OCI-LY1 (cell line): Measurements from ENCODE around the gene ZNF346.

ENCODE experiments used
- H2AFZ ChIP-seq: fragments of 200-600 bp; sonication (generic), shearing (Covaris generic); 2 replicates; pipeline ENCODE4 v1.6.0; 2014; ENCODE audit warnings: antibody characterized with exemption, mild to moderate bottlenecking, low read length
- H3F3A ChIP-seq: fragments of 200-600 bp; sonication (generic), shearing (Covaris generic); 2 replicates; pipeline ENCODE4 v1.6.0; 2014; ENCODE audit warnings: mild to moderate bottlenecking, antibody characterized with exemption, low read length, moderate library complexity; ENCODE audit not compliant: insufficient read depth
- H3K27ac ChIP-seq: fragments of 200-600 bp; sonication (generic); 2 replicates; pipeline ENCODE4 v1.5.1; 2014; ENCODE audit warnings: low read length, mixed run types, mild to moderate bottlenecking, low read depth; ENCODE audit not compliant: poor library complexity, severe bottlenecking
- H3K27me3 ChIP-seq: fragments of 200-600 bp; sonication (generic); 2 replicates; pipeline ENCODE4 v1.6.0; 2014; ENCODE audit warnings: antibody characterized with exemption, mild to moderate bottlenecking, low read length, moderate library complexity; ENCODE audit not compliant: insufficient read depth
- H3K36me3 ChIP-seq: fragments of 200-600 bp; sonication (generic); 2 replicates; pipeline ENCODE4 v1.6.1; 2014; ENCODE audit warnings: mild to moderate bottlenecking, antibody characterized with exemption, low read length, moderate library complexity, mixed read lengths; ENCODE audit not compliant: insufficient read depth
- H3K4me1 ChIP-seq: fragments of 200-600 bp; sonication (generic); 2 replicates; pipeline ENCODE4 v1.5.1; 2014; ENCODE audit warnings: mild to moderate bottlenecking, low read length, moderate library complexity; ENCODE audit not compliant: insufficient read depth, severe bottlenecking
- H3K4me2 ChIP-seq: fragments of 200-600 bp; sonication (generic), shearing (Covaris generic); 2 replicates; pipeline ENCODE4 v1.6.1; 2014; ENCODE audit warnings: low read length
- H3K4me3 ChIP-seq: fragments of 200-600 bp; sonication (generic); 2 replicates; pipeline ENCODE4 v1.5.1; 2014; ENCODE audit warnings: low read length, low read depth, mild to moderate bottlenecking, mixed read lengths; ENCODE audit not compliant: poor library complexity, severe bottlenecking
- H3K79me2 ChIP-seq: fragments of 200-600 bp; shearing (Covaris generic); 2 replicates; pipeline ENCODE4 v1.6.1; 2016; ENCODE audit warnings: mixed run types, low read length, mixed read lengths; ENCODE audit not compliant: insufficient read depth
- H3K9ac ChIP-seq: fragments of 200-600 bp; sonication (generic), shearing (Covaris generic); 2 replicates; pipeline ENCODE4 v1.6.1; 2014; ENCODE audit warnings: mild to moderate bottlenecking, low read length, mixed read lengths
- H3K9me2 ChIP-seq: fragments of 200-600 bp; sonication (generic), shearing (Covaris generic); 2 replicates; pipeline ENCODE4 v1.6.1; 2014; ENCODE audit warnings: low read depth, mild to moderate bottlenecking, low read length, mixed read lengths
- H3K9me3 ChIP-seq: fragments of 200-600 bp; shearing (Covaris generic); 2 replicates; pipeline ENCODE4 v1.6.1; 2014; ENCODE audit warnings: low read length, mixed read lengths
- H4K20me1 ChIP-seq: fragments of 200-600 bp; sonication (generic), shearing (Covaris generic); 2 replicates; pipeline ENCODE4 v1.6.0; 2016; ENCODE audit warnings: mild to moderate bottlenecking, low read length; ENCODE audit not compliant: insufficient read depth
- CTCF ChIP-seq: fragments of 200-600 bp; sonication (generic), shearing (Covaris generic); IDR thresholded peaks from 2 replicates; pipeline ENCODE4 v1.5.1; 2017; ENCODE audit warnings: mild to moderate bottlenecking, antibody characterized with exemption, low read length, moderate library complexity, mixed read lengths
- EZH2 ChIP-seq: fragments of 200-600 bp; sonication (generic), shearing (Covaris generic); IDR thresholded peaks from 2 replicates; pipeline ENCODE4 v1.8.0; 2017; ENCODE audit warnings: borderline replicate concordance, mixed run types, mild to moderate bottlenecking, antibody characterized with exemption, low read length, moderate library complexity, mixed read lengths

The ZNF346 gene

DNA sequence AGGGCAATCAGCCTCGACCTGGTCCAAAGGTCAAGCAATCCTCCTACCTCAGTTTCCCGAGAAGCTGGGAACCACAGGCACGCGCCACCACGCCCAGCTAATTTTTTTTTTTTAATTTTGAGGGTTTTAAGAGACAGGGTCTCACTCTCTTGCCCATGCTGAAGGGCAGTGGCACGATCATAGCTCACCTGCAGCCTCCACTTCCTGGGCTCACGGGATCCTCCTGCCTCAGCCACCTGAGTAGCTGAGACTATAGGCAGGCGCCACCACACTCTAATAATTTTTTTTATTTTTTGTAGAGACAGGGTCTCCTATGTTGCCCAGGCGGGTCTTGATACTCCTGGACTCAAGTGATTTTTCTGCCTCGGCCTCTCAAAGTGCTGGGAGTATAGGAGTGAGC is 17.5 kb upstream of the ZNF346 start:
- no peaks in the 10 kb centered on the region for H3K9me3 ChIP-seq
- H3K27ac ChIP-seq = peak overlapping the region; percentile 77
- H3K4me2 ChIP-seq = peak overlapping the region; percentile 81
- H3K4me3 ChIP-seq = peak overlapping the region; percentile 88
- H3F3A ChIP-seq = no peaks in the 10 kb centered on the region
- peaks cover 59% of the 10 kb centered on the region for H3K79me2 ChIP-seq
- H3K27me3 ChIP-seq = no peaks in the 10 kb centered on the region
- no peak for TF ChIP-seq EZH2
- TF ChIP-seq CTCF = no peak
- no peak overlapping the region for H2AFZ ChIP-seq
- H3K36me3 ChIP-seq = peaks cover 3% of the 10 kb centered on the region; the same call in 1 of the 2 replicates
- no peaks in the 10 kb centered on the region for H4K20me1 ChIP-seq
- no peaks in the 10 kb centered on the region for H3K9me2 ChIP-seq
- peak overlapping the region; percentile 87 for H3K9ac ChIP-seq
- H3K4me1 ChIP-seq = peaks cover 42% of the 10 kb centered on the region

DNA sequence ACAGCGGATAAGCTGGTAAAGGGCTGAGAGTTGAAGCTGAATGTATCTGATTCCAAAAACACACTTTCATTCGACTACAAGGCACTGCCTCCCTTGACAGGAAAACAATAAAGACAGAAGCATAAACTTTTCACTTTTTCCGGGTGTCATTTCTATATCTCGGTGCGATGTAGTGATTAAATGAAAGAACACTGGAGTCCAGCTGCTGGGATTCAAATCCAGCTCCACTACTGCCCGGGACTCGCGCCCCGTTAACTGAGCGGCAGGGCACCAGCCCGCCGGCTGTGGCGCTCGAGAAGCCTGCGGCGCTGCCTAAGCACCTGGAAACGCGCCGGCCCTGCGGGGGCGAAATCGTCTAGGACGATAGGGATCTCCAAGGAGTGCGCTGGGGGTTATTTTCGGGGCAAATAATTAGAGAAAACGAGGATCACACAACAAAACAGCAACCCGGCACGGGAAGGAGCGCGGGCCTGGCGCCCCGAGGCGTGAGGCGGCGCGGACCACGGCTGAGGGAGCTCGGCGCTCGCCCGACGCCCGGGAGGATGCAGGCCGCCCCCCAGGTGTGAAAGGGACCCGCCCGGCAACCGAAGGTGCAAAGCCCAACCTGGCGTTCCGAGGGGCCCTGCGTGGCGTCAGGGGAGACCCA is 16.8 kb upstream of the ZNF346 start:
- Histone ChIP-seq H3F3A (no peaks in the 10 kb centered on the region), H3K4me2 (peak overlapping the region; percentile 81), H3K9ac (peak overlapping the region; percentile 87), H3K9me2 (no peaks in the 10 kb centered on the region), H4K20me1 (no peaks in the 10 kb centered on the region), H3K4me3 (peak overlapping the region; percentile 88), H3K36me3 (no peaks in the 10 kb centered on the region), H3K9me3 (no peaks in the 10 kb centered on the region), H3K4me1 (peaks cover 42% of the 10 kb centered on the region), H3K27ac (peak overlapping the region; percentile 77), H3K27me3 (no peaks in the 10 kb centered on the region), H3K79me2 (peaks cover 51% of the 10 kb centered on the region), H2AFZ (no peak overlapping the region)
- TF ChIP-seq EZH2 (no peak), CTCF (peak; percentile 67)

- Histone ChIP-seq H3K9ac (peak within 1 kb of the TSS; percentile 87), H3K36me3 (no peaks in the 10 kb centered on the region), H3K27me3 (no peaks in the 10 kb centered on the region), H2AFZ (no peak within 1 kb of the TSS), H3F3A (no peaks in the 10 kb centered on the region), H3K4me2 (peak within 1 kb of the TSS; percentile 81), H3K9me2 (no peaks in the 10 kb centered on the region), H4K20me1 (no peaks in the 10 kb centered on the region), H3K79me2 (peaks cover 44% of the 10 kb centered on the region), H3K9me3 (no peaks in the 10 kb centered on the region), H3K4me3 (peak within 1 kb of the TSS; percentile 88), H3K27ac (peak within 1 kb of the TSS; percentile 77), H3K4me1 (peaks cover 42% of the 10 kb centered on the region)
- TF ChIP-seq EZH2 (no peak), CTCF (no peak)
These were observed 16.1 kb upstream of the ZNF346 start, which contains the start of gene UIMC1 for GRCh38 chr5:177006265-177006972. Gene UIMC1, minus strand, starts transcription at chr5:177006779. Its CDS starts 24,164 bp downstream, at chr5:176982615.
